Measurements from ENCODE around the gene RHBG.

The RHBG gene

DNA sequence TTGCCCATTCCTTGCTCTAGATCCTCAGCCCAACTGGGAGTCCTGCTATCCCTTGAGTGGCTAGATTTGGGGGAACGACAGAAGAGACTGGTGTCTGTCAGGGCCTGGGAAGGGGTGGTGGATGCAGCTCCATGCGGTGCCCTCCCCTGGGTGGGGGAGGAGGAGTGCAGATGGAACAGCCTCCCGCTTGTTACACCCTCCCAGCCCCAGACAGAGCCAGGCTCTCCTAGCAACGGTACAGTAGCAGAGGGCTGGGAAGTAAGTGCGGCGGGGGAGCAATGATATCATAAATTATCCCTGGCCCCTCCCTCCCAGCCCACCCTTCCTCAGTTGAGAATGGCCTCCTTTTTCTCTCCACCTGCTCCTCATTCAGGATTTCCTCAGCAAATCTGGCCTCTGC, 37.2 kb downstream of the RHBG start:
- DNase-seq (ENCODE audit: low spot score) = no peak

GRCh38 chr1:156407344-156407743, 38.3 kb downstream of the RHBG start:
- peak; percentile 74 for DNase-seq (ENCODE audit: low spot score)

DNA sequence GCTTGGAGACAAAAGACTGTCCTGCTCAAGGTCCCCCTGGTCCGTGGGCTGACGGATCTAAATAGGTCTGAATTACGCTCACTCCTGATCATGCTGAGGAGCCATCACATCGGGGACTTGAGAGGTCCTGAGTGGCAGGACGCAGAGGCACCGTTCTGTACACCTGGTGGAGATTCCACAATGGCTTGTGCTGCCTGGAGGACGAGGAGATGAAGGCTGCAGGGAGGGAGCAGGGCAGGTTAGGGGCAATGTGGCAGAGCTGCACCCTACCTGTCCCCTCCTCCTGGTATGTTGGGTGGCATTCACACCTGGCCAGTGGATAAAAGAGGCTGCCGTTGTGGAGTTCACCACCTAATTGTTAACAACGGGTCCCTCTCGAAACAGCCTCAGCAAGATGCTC, 38.7 kb downstream of the RHBG start:
- DNase-seq (ENCODE audit: low spot score) = no peak

DNA sequence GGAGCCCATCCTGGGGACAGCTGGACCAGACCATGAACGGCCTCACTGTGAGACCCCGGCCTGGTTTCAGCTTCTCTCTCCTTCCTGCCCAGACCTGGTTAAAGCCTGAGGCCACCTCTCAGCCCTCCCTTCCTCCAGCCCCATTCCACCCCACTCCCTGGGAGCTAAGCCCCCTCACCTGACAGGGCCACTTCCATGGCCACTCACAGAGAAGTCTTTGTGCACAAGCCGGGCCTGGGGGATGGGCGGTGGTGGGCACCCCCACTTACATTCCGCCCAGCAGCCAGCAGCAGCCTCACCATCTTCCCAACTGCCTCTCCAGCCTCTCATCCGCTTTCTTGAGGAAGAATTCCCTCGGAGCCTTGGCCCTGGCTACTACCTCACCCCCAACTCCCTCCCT, 40.4 kb downstream of the RHBG start:
- DNase-seq (ENCODE audit: low spot score) = no peak

DNA sequence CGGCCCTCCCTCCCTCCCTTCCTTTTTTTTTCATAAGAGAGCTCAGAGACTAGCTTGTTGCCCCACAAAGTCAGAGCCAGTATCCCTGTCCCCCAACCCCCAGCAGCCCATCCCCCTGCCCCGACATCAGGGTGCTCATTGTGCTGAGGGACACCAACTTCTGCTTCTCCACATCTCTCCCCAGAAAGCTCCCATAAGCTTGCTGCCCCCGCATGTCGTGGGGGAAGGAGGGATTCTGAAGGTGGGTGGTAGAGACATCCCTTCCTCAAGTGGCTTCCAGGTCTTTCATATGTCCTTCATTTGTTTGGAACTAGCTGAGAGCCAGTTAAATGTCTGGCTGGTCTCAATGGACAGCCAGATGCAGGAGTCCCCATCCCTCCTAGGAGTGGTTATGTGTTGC, 41.2 kb downstream of the RHBG start:
- no peak for DNase-seq (ENCODE audit: low spot score)

- no peak for DNase-seq (ENCODE audit: low spot score)
Observed at GRCh38 chr1:156410740-156411139, 41.7 kb downstream of the RHBG start.

GRCh38 chr1:156412653-156413321, 43.8 kb downstream of the RHBG start:
- no peak for DNase-seq (ENCODE audit: low spot score)

DNA sequence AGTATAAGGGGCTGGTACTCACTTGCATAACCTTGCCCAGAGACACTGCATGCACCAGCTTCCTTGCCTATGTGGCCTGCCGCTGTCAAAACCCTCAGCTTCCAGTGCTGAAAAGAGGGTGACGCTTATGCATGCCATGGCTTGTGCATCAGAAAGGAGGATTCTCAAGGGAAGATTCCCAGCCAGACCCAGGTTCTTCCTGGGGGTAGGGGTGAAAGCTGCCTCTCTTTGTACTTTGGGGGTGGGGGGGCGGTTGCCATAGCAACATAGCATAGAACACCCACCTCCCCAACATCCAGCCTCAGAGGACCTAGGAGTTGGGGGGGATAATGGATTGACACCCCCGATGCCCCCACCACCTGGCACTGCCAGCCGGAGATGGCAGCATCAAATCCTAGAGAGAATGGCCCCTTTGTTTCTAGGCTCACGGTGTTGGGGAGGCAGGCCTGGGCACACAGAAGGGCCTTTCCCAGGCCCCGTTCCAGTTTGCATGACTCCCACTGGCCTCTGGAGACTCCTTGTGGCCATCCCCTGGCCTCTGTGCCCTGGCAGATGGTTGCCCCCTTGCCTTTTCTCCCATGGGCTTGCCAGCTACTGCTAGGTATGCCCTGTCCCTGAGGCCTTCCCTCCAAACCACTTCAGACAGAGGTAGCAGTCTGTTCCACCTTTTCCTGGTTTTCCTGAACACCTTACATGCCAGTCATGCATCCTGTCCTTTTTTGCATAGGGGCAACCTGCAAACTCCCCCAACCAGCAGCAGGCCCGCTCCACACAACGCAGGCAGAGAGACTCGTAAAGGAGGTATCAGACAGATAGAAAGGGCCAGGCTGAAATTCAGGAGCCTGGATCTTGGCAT, 44.6 kb downstream of the RHBG start:
- no peak for DNase-seq (ENCODE audit: low spot score)

DNA sequence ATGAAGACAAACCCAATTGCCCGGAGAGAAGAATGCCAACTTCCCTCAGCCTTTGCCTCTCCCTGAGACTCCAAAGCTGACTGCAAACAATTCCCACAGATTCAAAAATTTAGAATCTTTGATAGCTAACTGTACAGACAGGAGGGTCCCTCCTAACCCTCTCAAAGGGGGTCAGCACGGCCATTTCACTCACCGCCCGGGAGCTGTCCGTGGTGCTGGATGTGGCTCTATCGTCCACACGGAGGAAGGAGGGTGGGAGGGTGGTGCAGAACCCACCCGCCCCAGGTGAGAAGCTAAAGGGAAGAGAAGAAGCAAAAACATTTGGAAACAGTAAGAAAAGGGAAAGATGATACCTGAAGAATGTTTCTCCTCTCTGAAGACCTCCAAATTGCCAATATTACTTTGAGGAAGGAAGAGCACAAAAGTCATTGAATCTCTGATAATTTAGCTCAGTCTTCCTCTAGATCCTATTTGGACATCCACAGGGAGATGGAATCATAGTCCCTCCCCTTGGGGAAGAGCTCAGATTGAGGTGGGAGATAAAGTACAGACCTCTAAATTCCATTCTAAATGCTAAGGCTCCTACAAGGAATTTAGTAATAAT, 45.6 kb downstream of the RHBG start:
- DNase-seq (ENCODE audit: low spot score) = peak; percentile 78

GRCh38 chr1:156416993-156417392, 48.0 kb downstream of the RHBG start:
- no peak for DNase-seq (ENCODE audit: low spot score)

DNA sequence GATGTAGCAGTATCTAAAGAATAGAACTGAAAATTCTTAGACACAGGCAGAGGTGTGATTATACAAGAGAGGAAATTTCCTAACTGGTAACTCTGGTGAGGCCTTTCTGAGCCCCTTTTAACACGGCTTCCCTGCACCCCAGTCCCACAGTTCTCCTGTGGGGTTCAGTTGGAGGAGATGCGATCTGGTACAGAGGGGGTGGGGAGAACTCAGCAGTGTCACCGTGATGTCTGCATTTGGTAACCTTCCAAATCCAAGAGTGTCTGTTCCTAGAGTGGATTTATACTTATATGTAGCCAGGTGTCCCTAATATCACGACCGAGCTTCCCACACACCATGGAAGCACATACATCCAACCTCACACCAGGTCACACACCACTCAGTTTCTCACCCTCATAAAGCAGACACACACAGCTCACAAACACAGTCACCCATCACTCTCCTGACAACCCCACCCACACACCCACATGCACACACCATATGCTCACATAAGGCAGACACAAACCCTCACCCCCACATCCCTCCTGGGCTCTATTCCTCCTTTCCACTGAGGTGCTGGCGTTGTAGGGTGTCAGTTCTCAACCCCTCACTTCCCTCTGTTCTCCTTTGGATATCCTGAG, 48.5 kb downstream of the RHBG start:
- DNase-seq (ENCODE audit: low spot score) = no peak

DNA sequence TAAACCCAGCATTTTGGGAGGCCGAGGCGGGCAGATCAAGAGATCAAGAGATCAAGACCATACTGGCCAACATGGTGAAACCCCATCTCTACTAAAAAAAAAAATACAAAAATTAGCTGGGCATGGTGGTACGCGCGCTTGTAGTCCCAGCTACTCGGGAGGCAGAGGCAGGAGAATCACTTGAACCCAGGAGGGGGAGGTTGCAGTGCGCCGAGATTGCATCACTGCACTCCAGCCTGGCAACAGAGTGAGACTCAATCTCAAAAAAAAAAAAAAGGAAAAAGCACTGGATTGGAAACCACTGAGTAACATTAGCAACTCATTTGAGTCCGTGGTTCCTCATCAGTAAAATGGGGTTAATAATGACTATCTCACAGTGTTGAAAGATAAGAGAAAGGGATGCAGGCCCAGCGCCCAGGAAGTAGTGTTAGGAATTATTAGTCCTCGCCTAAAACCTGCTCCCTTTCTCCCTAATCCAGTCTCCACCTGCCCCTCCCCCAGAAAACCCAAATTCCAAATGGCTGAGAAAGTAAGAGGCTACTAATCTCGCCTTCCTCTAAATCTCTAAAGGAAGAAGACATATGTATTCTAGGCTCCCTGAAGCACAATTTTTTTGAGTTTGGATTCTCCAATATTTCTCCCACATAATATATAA, 49.5 kb downstream of the RHBG start:
- no peak for DNase-seq (ENCODE audit: low spot score)

GRCh38 chr1:156419854-156420204, 50.8 kb downstream of the RHBG start:
- peak; percentile 79 for DNase-seq (ENCODE audit: low spot score)

- DNase-seq (ENCODE audit: low spot score) = peak; percentile 41
Observed at GRCh38 chr1:156420205-156421061, 51.4 kb downstream of the RHBG start.

DNA sequence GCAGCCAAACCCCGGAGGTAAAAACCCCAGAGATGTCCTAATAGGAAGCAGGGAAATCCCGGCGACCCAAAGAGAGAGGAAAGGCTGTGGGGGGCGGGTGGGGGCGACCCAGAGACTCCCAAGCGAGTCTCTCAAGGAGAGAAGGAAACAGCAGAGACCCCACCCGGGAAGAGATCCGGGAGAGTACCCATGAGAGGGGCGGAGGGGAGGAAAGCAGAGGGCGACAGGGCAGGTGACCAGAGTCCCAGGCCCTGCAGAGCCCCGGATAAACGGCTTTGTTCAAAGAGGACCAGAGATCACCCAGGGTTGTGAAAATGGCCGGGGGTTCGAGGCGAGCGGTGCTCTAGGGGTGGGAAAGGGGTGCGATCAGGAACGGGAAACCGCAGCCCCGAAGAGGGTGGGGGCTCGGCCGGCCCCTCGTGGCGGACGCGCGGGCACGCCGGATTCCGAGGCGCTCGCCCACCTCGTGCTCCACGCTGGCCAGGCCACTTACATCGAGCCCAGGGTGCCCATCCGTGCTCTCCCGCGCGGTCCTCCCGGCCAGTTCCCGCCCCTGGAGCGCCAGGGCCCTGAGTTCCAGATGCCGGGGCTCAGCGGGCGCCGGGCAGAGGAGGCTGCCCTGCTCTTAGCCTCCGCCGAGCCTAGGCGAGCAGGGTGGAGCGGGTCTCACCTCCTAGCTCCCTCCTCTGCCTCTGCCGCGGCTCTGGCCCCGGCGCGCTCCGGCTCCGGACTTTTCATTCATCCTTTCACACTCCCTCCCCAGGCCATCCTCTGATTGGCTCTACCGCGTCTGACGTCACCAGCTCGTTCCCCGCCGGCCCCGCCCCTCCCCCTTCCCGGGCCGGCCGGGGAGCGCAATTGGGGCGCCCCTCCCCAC, 52.3 kb downstream of the RHBG start:
- DNase-seq (ENCODE audit: low spot score) = peak; percentile 98

DNA sequence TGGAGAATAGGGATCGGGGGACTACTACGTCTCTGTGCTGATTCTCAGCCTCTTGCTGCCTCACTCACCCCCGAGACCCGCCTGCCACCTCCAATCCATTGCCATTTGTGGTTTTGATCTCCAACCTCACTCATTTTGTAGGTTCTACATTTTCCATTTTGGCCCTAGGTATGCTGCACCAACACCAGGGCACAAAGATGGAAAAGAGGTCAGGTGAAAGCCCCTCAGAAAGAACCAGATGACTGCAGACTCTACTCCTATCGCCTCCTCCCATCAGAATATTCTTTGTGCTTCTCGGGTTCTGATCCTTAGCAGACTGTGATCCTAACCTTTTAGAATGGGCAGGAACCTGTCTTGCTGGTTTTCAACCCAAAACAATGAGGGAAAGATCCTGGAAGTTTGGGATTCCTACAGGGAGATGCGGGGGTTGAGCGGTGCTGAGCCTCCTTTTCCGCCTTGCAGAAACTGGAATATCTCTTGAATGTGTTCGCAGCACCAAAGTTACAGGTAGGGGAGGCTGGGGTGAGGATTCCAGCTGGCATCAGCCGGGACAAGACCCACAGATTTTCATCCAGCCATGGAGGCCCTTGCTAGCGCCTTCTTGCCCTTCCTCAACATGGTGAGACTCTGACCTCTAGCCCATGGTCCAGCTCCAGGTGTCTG, 53.1 kb downstream of the RHBG start:
- peak; percentile 52 for DNase-seq (ENCODE audit: low spot score)

DNA sequence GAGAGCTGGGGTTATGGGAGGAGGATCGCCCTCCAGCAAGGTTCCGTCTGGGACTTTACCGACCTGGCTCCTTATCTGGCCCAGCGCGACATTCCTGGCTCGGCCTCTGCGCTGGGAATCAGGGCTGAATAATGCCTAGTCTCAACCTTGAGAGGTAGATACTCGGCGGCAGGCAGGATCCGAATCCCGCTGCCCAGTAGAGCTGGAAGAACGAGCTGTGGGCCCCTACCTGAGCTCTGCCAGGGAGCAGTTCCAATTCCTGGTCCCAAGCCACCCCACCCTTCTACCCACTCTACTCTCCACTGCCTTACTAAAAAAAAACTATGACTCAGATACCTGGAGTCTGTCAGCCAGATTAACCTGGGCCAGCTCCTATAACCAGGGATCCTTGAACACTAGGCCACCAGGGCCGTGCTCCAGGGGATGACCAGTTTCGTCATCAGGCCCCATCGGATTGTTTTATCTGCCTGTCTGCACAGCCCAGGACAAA, 53.6 kb downstream of the RHBG start:
- DNase-seq (ENCODE audit: low spot score) = no peak

DNA sequence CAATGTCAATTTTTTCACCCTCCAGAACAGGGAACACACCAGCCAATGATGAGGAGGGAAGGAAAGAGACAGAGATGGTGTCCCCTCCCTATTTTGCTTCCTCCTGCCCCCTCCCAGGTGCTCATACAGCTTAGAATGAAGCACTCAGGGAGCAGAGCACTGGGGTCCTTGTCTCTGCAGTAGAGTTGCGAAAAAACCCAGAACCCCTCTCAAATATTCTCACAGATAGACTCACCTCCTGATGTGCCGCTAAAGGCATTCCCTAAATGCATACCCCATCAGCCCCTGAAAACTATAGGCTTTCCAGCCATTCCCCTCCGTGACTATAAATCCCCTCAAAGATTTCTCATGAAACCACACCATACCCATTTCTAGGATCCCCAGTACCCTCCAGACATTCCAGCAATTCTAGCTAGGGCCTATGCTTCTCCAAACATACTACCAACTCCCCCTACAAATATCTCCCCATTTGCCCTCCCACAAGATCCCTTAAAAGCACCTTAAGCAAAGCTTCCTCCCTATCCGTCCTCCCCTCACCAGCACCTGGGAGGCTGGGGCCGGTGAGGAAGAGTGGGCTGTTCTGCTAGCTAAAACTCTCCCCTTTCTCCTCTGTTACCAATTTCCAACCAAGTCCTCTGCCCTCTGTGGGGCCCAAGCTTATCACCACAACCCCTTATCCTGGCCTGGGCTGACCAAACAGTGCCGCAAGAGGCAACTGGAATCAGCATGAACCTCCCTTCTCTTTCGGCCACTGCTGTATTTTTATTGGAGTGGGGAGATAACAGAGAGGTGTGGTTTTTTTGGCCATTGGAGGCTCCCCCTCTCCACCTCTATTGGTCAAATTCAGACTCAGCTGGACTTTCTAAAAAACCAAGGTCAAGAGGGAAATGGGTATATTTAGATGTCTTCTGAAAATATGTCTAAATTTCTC, 54.7 kb downstream of the RHBG start:
- no peak for DNase-seq (ENCODE audit: low spot score)

Measured in iPS-NIHi11 (cell line).